HepG2 (cell line): ENCODE data around the gene AREL1. TPM values are rescaled to one million over a fixed set of nuclear protein-coding genes. Genes with fewer than 3 reads are reported as not detected.

Experiments
- ATAC-seq: fragments of 200-7000 bp; cut with Tn5 transposase; 3 replicates; pipeline ENCODE4 v1.9.1; 2020; ENCODE audit warnings: mild to moderate bottlenecking, moderate library complexity
- BruUV-seq: library from RNA; stranded (reverse); fragments of 400-500 nt; replicated peaks from 2 replicates; lab custom pipeline; 2021; lab: Mats Ljungman, UMichigan
- CTCF ChIA-PET: fragments of 300-600 bp; formaldehyde crosslinking; extraction: SDS; loops from one replicate; lab custom pipeline; 2021; ENCODE audit warnings: low total read pairs, inconsistent platforms, low intra/inter-chr PET ratio; lab: Yijun Ruan, JAX
- POLR2A ChIA-PET: fragments of 350-600 bp; sonication (Branson Sonifier 250); formaldehyde crosslinking; loops from one replicate; lab custom pipeline; 2020; ENCODE audit warnings: antibody characterized with exemption, inconsistent platforms; lab: Yijun Ruan, JAX
- DNase-seq: peaks from one replicate; pipeline ENCODE4 v3.0.0-alpha.2; 2015; ENCODE audit warnings: low spot score
- FAIRE-seq: peaks from 3 replicates; lab custom pipeline; 2011; peaks lifted over from hg19 to GRCh38; lab: Jason Lieb, UNC
- H2AFZ ChIP-seq: one replicate; pipeline ENCODE4 v1.6.1; 2011; ENCODE audit warnings: low read length, inconsistent platforms
- H3K27ac ChIP-seq: fragments of 300-600 bp; 3 replicates; pipeline ENCODE4 v1.8.0; 2011; ENCODE audit warnings: mixed run types, mild to moderate bottlenecking, mixed read lengths, low read length, inconsistent platforms; ENCODE audit not compliant: insufficient read depth; ENCODE audit errors: extremely low read length
- H3K27me3 ChIP-seq, 2 experiments: fragments of 200-600 bp in 1 of 2; 2 replicates in 1 of 2; 3 replicates in 1 of 2; pipeline versions ENCODE4 v1.6.0 to v1.8.0; 2011; ENCODE audit warnings: low read length in 2 of 2, mild to moderate bottlenecking in 2 of 2, moderate library complexity in 2 of 2, inconsistent platforms in 1 of 2; ENCODE audit not compliant: insufficient read depth in 2 of 2, control insufficient read depth in 1 of 2
- H3K36me3 ChIP-seq, 2 experiments: fragments of 200-600 bp in 1 of 2; replicated peaks in 1 of 2; 2 replicates in 1 of 2; 3 replicates in 1 of 2; pipeline versions ENCODE4 v1.5.1 to v1.8.0; 2011; ENCODE audit warnings: low read length in 2 of 2, inconsistent platforms in 1 of 2; ENCODE audit not compliant: insufficient read depth in 2 of 2, control insufficient read depth in 1 of 2
- H3K4me1 ChIP-seq: 2 replicates; pipeline ENCODE4 v1.5.1; 2012; ENCODE audit warnings: low read length, inconsistent platforms; ENCODE audit not compliant: insufficient read depth
- H3K4me2 ChIP-seq: 2 replicates; pipeline ENCODE4 v1.6.0; 2011; ENCODE audit warnings: low read depth, low read length, inconsistent platforms
- H3K4me3 ChIP-seq, 3 experiments: fragments of 200-600 bp in 1 of 3; sonication (generic), shearing (Covaris generic) in 1 of 3; replicated peaks in 1 of 3; 2 replicates each; pipeline ENCODE4 v1.5.1; 2011 to 2016; ENCODE audit warnings: low read length in 3 of 3, inconsistent platforms in 2 of 3, low read depth in 2 of 3, mild to moderate bottlenecking in 2 of 3, control low read depth in 1 of 3, mixed read lengths in 1 of 3; ENCODE audit not compliant: insufficient read depth in 1 of 3
- H3K79me2 ChIP-seq: one replicate; pipeline ENCODE4 v1.6.1; 2011; ENCODE audit warnings: low read length, inconsistent platforms; ENCODE audit not compliant: insufficient read depth
- H3K9ac ChIP-seq: 2 replicates; pipeline ENCODE4 v1.6.0; 2011; ENCODE audit warnings: mild to moderate bottlenecking, low read depth, low read length, inconsistent platforms; ENCODE audit not compliant: insufficient read depth
- H3K9me3 ChIP-seq: 2 replicates; pipeline ENCODE4 v1.5.1; 2012; ENCODE audit warnings: mild to moderate bottlenecking, low read length
- H4K20me1 ChIP-seq: 2 replicates; pipeline ENCODE4 v1.6.0; 2011; ENCODE audit warnings: inconsistent platforms, mild to moderate bottlenecking, low read length, moderate library complexity; ENCODE audit not compliant: insufficient read depth
- BRD4 ChIP-seq: sonication (generic); formaldehyde crosslinking; IDR thresholded peaks from 2 replicates; pipeline ENCODE4 v1.4.0; 2020; ENCODE audit warnings: missing genetic modification reagents
- CBFB ChIP-seq: sonication (generic); formaldehyde crosslinking; IDR thresholded peaks from 2 replicates; pipeline ENCODE4 v1.4.0; 2020; ENCODE audit warnings: missing genetic modification reagents
- GZF1 ChIP-seq: sonication (generic); formaldehyde crosslinking; IDR thresholded peaks from 2 replicates; pipeline ENCODE4 v1.5.1; 2020; ENCODE audit warnings: mild to moderate bottlenecking, missing genetic modification reagents
- KLF13 ChIP-seq: sonication (generic); formaldehyde crosslinking; IDR thresholded peaks from 2 replicates; pipeline ENCODE4 v1.4.0; 2020; ENCODE audit warnings: mild to moderate bottlenecking, missing genetic modification reagents
- MBNL3 ChIP-seq: fragments of 250-450 bp; sonication (Bioruptor Pico); conservative IDR thresholded peaks from 2 replicates; pipeline ENCODE4 v1.8.0; 2022; ENCODE audit warnings: mild to moderate bottlenecking, inconsistent platforms
- MIER3 ChIP-seq: IDR thresholded peaks from 2 replicates; pipeline ENCODE4 v1.6.1; 2016; ENCODE audit warnings: missing compliant biosample characterization, borderline replicate concordance
- MTA1 ChIP-seq: sonication (generic); formaldehyde crosslinking; IDR thresholded peaks from 2 replicates; pipeline ENCODE4 v1.4.0; 2020; ENCODE audit warnings: missing genetic modification reagents, mild to moderate bottlenecking, borderline replicate concordance
- SOX5 ChIP-seq: IDR thresholded peaks from 2 replicates; pipeline ENCODE4 v1.6.1; 2016; ENCODE audit warnings: borderline replicate concordance
- TCF7 ChIP-seq: sonication (generic); IDR thresholded peaks from 2 replicates; pipeline ENCODE4 v1.6.1; 2016; ENCODE audit warnings: antibody characterized with exemption, low read depth
- ZBTB7B ChIP-seq: sonication (generic); formaldehyde crosslinking; IDR thresholded peaks from 2 replicates; pipeline ENCODE4 v1.4.0; 2020; ENCODE audit warnings: missing genetic modification reagents
- ZFP62 ChIP-seq: sonication (generic); formaldehyde crosslinking; IDR thresholded peaks from 2 replicates; pipeline ENCODE4 v1.4.0; 2020; ENCODE audit warnings: missing genetic modification reagents
- ZFP82 ChIP-seq: sonication (generic); formaldehyde crosslinking; IDR thresholded peaks from 2 replicates; pipeline ENCODE4 v1.5.1; 2020; ENCODE audit warnings: mild to moderate bottlenecking, missing genetic modification reagents, borderline replicate concordance
- ZFY ChIP-seq: sonication (generic); formaldehyde crosslinking; IDR thresholded peaks from 2 replicates; pipeline ENCODE4 v1.4.0; 2020; ENCODE audit warnings: missing genetic modification reagents
- ZGPAT ChIP-seq: IDR thresholded peaks from 2 replicates; pipeline ENCODE4 v1.6.1; 2016; ENCODE audit warnings: mild to moderate bottlenecking
- ZNF138 ChIP-seq: sonication (generic); formaldehyde crosslinking; IDR thresholded peaks from 2 replicates; pipeline ENCODE4 v1.5.0; 2020; ENCODE audit warnings: mild to moderate bottlenecking, low read depth, missing genetic modification reagents
- ZNF24 ChIP-seq: fragments of 450-650 bp; IDR thresholded peaks from 2 replicates; pipeline ENCODE4 v1.6.1; 2017; ENCODE audit warnings: antibody characterized with exemption, mild to moderate bottlenecking
- ZNF652 ChIP-seq: IDR thresholded peaks from 2 replicates; pipeline ENCODE4 v1.6.1; 2016; ENCODE audit warnings: low read depth, borderline replicate concordance
- WGBS: methylation state at CpG from one replicate; pipeline ENCODE4 v1.1.6; 2017; ENCODE audit warnings: low lambda C conversion rate; 5-methylcytosine and 5-hydroxymethylcytosine counted together
- in situ Hi-C: cut with HindIII; loops from 2 replicates; pipeline ENCODE4 v1.10.0; 2017; ENCODE audit warnings: low pct_unique_long_range_greater_than_20kb; ENCODE audit not compliant: extremely low pct_ligation_motif_present
- intact Hi-C: fragments of 100-400 bp; cut with micrococcal nuclease; formaldehyde crosslinking; loops from one replicate; pipeline ENCODE4 v1.10.0; 2022; ENCODE audit not compliant: unreplicated experiment
- polyA plus RNA-seq, 8 experiments: library from polyadenylated mRNA; depleted of rRNA in 3 of 8; stranded (reverse) in 7 of 8; unstranded in 1 of 8; fragments of >200 nt; fragmentation: Illumina TruSeq in 4 of 8; extraction: Trizol in 4 of 8; gene quantifications; 2 replicates each; pipeline versions ENCODE4 v1.2.1 to v1.2.3, GENCODE V29; 2011 to 2016; ENCODE audit warnings: low read depth in 4 of 8, missing spikeins in 1 of 8, mixed read lengths in 1 of 8; ENCODE audit not compliant: insufficient read depth in 1 of 8
- total RNA-seq, 5 experiments: library from RNA; depleted of rRNA; stranded (reverse); fragments of >200 nt; fragmentation: Illumina TruSeq; extraction: Trizol; gene quantifications; 2 replicates each; pipeline ENCODE4 v1.2.3, GENCODE V29; 2016; ENCODE audit warnings: low read depth in 1 of 5

AREL1 gene
- total and polyA plus RNA-seq, 2 of the 13 experiments (the other 11 are each of a cell fraction or from before 2014, with no cell fraction given) = 21.3 to 25.4 TPM

- no peaks in the 10 kb centered on the region for H4K20me1 ChIP-seq
- DNase-seq = no peak
- POLR2A ChIA-PET = no interaction called here
- no peaks in the 10 kb centered on the region for H3K79me2 ChIP-seq
- H3K27ac ChIP-seq = no peak overlapping the region
- no peaks in the 10 kb centered on the region; a peak in 2 of 5 replicates for H3K27me3 ChIP-seq
- WGBS = 60% methylated on average over 6 of the region's 7 CpGs
- intact Hi-C loops (no loop called here), in situ Hi-C loops (no loop called here)
- H3K9me3 ChIP-seq = no peaks in the 10 kb centered on the region
- H3K4me3 ChIP-seq = no peak overlapping the region
- H3K36me3 ChIP-seq = no peaks in the 10 kb centered on the region
- BruUV-seq = no TSS peak
- no peaks in the 10 kb centered on the region for H3K4me1 ChIP-seq
- FAIRE-seq = no peak
- H2AFZ ChIP-seq = no peak overlapping the region
- no peak overlapping the region for H3K4me2 ChIP-seq
- H3K9ac ChIP-seq = no peak overlapping the region
- CTCF ChIA-PET = no interaction called here
- peak; percentile 51 for ATAC-seq
- TF ChIP-seq BRD4 = no peak
- no peak for TF ChIP-seq ZFY
- TF ChIP-seq MTA1 (CRISPR knock-in tag) = no peak
- no peak for TF ChIP-seq ZNF652 (CRISPR knock-in tag)
Measured at GRCh38 chr14:74647678-74648461, 65.0 kb downstream of the AREL1 start.

DNA sequence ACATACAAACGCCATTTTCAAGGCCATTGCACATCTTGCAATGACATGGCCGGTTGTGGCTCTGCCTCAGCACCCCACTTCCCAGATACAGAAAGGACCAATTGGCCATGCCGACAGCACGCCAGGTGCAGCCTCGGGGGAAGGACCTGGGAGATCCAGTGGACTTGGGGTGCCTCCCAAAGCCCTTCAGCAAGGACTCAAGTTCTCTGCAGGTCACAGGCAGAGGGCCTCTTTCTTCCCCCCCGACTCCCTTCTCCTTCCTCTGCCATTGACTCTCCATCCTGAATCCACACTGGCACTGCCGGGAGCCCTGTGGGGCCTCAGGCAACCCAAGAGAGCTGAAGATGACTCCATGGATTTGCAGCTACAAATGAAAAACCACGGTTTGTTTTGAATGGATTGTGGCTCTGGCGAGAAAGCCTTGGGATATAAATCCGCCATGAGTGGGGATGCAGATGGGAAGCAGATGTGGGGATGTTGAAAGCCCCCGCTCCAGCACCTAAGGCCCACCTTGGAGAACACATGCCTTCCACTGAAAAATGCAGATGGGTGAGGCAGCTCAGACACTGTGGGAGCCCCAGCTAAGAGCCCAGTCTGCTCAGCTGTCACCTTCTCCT lies 65.7 kb downstream of the AREL1 start:
- TF ChIP-seq MIER3 (CRISPR knock-in tag) (no peak), MBNL3 (no peak), KLF13 (CRISPR knock-in tag) (no peak), TCF7 (no peak), ZGPAT (CRISPR knock-in tag) (no peak), GZF1 (CRISPR knock-in tag) (no peak), ZNF138 (no peak), ZFP62 (CRISPR knock-in tag) (no peak), ZNF24 (no peak), SOX5 (CRISPR knock-in tag) (no peak), ZBTB7B (CRISPR knock-in tag) (no peak), CBFB (no peak), ZFP82 (no peak)
- H3K36me3 ChIP-seq = no peaks in the 10 kb centered on the region
- no peaks in the 10 kb centered on the region for H4K20me1 ChIP-seq
- H3K27ac ChIP-seq = no peak overlapping the region
- H3K9ac ChIP-seq = no peak overlapping the region
- no peak for DNase-seq
- no peak; the same call in 2 of the 3 replicates for ATAC-seq
- H3K4me2 ChIP-seq = no peak overlapping the region
- ChIA-PET POLR2A (no interaction called here), CTCF (no interaction called here)
- intact Hi-C loops (no loop called here), in situ Hi-C loops (no loop called here)
- no peak overlapping the region for H3K4me3 ChIP-seq
- H3K4me1 ChIP-seq = no peaks in the 10 kb centered on the region
- H3K79me2 ChIP-seq = no peaks in the 10 kb centered on the region
- no peak overlapping the region for H2AFZ ChIP-seq
- no peak for FAIRE-seq
- no peaks in the 10 kb centered on the region; a peak in 2 of 5 replicates for H3K27me3 ChIP-seq
- no TSS peak for BruUV-seq
- WGBS = 45% methylated on average over 9 of the region's 11 CpGs
- H3K9me3 ChIP-seq = no peaks in the 10 kb centered on the region
